Measurements from ENCODE around the gene BLZF1.
"Not testable (repeated sequence)": the region's sequence is repeated elsewhere in the genome, so short reads cannot be mapped to it uniquely, and the experiment has no call there.

GRCh38 chr1:169336947-169337715, 30.9 kb upstream of the BLZF1 start:
- not testable (repeated sequence) for TF ChIP-seq CTCF, EZH2phosphoT487 (IDR thresholded peaks at IDR 0.05; ENCODE audit: low read length)

All from MM.1S (cell line).